HG03066 (cell line): ENCODE results near the gene RIMKLB.

Source experiments
- ATAC-seq: cut with Tn5 transposase; IDR thresholded peaks from one replicate; pipeline ENCODE4 v1.9.1; 2021; ENCODE audit warnings: low read depth; ENCODE audit not compliant: unreplicated experiment

RIMKLB gene, protein sequence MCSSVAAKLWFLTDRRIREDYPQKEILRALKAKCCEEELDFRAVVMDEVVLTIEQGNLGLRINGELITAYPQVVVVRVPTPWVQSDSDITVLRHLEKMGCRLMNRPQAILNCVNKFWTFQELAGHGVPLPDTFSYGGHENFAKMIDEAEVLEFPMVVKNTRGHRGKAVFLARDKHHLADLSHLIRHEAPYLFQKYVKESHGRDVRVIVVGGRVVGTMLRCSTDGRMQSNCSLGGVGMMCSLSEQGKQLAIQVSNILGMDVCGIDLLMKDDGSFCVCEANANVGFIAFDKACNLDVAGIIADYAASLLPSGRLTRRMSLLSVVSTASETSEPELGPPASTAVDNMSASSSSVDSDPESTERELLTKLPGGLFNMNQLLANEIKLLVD

DNA sequence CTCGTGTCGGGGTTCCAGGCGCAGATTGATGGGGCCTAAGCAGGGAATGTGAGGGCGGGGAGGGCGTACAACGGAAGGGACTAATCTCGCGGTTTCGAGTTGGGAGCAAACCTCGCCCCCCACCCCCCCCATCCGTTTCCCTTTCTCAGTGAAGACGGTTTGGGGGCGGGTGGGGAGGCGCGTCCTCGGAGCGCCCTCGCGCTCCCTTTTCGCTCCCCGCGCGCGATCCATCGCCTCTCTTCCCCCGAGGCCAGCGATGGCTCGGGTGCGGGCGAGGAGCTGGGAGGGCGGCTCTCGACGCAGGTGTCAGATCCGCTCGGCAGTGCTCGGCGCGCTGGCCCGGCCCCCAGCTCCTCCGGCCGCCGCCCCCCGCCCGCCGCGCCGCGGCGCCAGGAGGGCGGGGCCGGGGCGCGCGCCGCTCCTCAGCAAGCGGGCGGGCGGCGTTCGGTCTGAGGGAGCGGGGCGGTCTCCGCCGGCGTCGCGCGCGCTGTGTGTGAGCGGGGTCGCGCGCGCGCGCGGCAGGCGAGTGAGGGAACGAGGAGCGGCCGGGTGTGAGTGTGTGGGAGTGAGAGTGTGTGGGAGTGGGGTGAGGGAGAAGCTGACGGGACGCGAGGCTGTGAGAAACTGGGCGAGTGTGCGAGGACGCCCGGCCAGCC lies at the start of gene RIMKLB:
Gene RIMKLB (plus strand): TSS at position 516 of the 656 bp plus-strand sequence. CDS start 15,876 bp downstream, outside the sequence.
- peak; percentile 73 for ATAC-seq

DNA sequence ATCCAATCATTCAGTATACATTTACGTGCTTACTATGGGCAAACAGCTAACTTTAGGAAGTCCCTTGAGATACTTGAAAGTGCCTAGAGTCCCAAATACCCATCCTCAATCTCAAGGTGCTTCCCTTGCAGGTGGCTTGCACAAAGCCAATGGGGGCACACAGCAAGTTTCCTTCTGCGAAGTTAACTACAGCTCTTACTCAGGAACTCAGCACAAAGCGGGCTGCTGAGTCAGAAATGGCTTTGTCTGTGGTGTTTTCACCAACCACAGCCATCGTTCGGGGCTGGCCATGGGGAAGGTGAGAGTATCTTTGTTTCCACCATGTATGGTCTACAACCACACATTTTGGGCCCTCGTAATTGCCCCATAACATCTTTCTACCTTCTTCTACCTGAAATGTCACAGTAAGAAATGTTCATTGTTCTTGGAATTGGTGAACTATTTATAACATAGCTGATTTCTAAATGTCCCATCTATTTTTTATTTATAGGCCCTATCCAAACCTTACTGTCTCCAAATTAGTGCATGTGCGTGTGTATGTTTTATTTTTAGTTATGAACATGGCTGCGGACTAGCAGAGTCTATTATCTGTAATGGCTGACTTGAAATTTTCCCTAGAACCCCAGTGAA lies 49.1 kb upstream of the RIMKLB start:
- peak; percentile 65 for ATAC-seq

DNA sequence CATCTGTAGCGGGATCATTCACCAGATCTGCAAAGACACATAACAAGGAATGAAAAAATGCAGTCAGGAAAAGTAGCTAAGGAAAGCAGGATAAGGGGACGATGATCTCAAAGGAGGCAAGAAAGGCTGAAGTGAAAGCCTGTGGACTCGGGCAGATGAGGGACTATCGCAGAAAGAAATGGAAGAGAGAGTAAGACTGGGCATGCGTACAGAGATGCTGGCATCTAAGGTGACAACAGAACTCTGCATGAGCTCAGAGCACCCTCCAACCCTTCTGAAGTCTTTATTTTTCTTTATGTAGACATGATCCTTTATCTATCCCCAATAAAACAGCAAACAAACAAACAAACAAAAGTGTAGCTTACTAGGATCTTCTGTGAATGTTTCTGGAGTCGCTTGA lies 42.4 kb upstream of the RIMKLB start:
- no peak for ATAC-seq

DNA sequence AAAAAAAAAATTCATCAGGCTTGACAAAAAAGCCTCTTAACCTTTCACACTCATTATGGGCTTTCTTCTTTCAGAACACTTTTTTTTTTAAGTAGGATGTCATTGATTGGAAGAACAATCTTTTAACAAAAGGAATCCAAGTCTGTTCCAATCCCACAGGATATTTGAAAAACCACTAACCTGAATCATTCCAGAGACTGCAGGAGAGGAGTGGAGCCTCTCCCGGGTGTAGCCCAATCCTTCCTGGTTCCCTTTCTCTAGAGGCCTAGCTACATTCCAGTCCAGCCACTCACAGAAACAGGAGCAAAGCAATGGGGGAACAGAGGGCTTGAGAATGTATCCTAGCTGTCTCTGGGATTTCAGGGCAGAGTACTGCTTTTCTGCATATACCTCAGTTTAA lies 39.4 kb upstream of the RIMKLB start:
- ATAC-seq, result no peak

DNA sequence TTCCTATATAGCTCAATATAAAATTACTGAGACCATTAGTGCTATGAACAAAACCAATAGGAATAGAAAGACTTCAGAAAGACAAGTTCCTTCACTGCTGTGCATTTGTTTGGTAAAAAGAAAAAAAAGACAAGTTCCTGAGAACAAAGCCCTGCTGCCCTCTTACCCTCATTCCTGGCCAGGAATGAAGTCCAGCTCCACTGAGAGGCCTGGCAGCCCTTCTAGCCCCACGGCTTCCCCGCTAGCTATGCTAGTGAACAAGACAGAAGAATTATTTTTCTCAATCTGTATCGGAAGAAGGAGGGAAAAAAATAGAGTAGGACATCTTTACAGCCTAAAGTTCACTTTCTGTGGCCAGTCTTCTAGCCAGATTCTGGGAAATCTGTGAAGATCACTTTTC lies 36.8 kb upstream of the RIMKLB start:
- ATAC-seq, result no peak

DNA sequence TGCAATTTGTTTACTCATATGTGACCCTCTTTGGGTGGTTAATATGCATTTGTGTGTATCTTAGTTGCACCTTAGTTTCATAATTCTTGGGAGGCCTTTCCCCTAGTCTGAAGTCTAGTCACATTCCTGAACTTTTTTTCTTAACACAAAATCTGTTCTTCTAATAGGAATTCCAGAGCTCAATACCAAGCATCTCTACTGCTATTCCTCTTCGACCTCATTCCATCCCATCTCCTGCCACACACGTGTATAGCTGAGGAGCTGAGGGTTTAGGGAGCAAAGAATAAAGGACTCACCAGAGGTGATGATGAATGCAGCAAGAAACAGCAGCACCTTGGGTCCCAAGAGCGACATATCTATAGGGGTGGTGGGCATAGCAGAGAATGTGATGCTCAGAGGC lies 36.0 kb upstream of the RIMKLB start:
- ATAC-seq, result no peak

DNA sequence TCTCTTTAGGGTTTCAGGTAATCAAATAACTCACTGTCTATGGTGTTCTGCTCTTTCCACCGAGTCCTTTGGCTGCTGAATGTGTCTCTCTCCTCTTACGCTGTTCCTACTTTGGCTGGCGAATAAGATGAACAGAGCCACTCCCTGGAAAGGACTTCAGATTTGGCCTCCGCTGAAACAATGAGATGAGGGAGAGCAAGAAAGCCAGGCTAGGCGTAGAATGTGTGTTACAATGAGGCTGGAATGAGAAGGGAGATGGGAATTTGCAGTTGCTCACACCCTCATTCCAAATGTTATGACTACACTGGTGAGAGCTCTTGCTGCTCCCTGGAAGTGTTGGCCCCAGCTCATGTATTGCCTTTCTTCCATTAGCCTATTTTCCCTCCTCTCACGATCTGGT lies 35.2 kb upstream of the RIMKLB start, which contains the start of gene MFAP5:
Gene MFAP5 (minus strand): TSS at position 234 of the 400 bp plus-strand sequence. CDS start 722 bp downstream, outside the sequence.
- ATAC-seq, result no peak

DNA sequence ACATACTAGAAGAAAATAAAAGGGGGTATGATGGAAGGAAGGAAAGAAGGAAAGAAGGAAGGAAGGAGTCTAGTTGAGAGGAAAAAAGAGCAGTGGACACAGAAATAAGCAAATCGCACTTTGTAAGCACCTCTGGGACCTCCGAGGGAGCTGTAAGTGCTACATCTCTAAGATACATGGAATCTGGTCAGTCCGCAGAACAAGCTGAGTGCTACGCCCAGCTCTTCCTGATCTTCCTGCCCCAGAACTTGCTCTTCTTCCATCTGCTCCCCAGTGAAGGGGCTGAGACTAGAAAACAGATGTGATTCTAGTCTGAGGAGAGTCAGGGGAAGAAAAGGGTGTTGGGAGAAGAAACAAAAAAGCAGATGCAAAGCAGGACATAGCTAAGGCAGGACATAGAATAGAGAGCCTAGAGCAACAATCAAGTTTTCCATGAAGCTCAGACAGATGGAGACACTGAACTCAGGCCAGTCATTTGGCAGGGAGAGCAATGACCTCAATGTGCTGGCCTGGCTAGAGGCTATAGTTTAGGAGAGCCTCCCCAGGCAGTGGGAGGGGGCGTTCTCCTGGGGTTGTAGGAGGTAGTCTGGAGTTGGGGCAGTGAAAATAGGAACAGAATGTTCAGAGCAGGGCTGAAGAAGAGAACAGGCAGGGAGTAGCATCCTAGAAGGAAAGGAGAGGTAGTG lies 33.4 kb upstream of the RIMKLB start:
- ATAC-seq, result no peak

DNA sequence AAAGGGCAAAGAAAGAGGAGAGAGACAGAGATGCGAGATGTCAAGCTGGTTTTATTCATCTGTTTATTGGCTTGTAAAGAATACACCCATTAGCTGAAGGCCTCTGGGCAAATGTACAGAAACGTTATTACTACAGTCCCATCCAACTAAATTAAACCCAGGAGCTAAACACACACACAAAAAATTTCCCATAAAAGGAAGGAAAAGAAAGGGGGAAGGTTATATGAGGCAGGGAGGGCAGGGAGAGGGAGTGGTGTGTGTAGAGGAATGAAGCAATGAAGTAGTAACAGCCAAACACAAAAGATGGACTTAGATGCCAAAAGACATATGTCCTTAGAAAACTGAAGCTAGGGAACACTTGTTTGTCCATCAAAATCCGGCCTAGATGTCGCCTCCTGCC lies 32.0 kb upstream of the RIMKLB start:
- ATAC-seq, result no peak

DNA sequence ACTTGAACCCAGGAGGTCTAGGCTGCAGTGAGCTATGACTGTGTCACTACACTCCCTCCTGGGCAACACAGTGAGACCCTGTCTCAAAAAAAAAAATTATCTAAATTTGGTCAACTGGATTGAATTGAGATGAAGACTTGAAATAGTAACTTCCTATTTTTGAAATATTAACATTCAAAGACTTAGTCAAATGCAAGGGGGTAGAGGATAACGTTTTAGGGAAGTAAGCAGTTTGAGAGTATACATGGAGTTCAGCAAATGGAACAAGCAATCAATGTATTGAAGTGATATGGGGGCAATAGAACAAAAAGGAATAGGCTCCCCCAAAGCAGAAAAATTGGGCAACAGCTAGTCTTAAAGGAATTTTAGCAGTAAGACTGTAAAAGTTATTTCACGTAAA lies 30.5 kb upstream of the RIMKLB start:
- ATAC-seq, result no peak

DNA sequence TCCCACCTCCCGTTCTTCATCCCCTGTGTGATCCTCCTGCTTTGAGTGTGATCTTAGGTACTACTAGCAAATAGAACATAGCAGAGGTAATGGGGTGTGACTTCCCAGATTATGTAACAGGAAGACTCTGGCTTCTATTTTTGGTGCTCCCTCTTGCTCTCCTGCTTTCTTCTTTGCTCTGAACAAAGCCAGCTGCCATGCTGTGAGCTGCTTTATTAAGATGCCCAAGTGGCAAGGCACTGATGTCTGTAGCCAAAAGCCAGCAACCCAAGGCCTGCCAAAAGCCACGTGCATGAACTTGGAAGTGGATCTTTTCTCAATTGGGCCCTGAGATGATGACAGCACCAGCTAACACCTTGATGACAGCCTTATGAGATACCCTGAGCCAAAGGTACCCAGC lies 29.4 kb upstream of the RIMKLB start:
- no peak for ATAC-seq

DNA sequence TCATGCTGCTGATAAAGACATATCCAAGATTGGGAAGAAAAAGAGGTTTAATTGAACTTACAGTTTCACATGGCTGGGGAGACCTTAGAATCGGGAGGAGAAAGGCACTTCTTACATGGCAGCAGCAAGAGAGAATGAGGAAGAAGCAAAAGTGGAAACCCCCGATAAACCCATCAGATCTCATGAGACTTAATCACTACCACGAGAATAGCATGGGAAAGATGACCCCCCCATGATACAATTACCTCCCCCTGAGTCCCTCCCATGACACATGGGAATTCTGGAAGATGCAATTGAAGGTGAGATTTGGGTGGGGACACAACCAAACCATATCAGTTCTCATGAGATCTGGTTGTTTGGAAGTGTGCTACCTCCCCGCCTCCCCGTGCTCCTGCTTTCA lies 25.4 kb upstream of the RIMKLB start:
- ATAC-seq, result no peak

DNA sequence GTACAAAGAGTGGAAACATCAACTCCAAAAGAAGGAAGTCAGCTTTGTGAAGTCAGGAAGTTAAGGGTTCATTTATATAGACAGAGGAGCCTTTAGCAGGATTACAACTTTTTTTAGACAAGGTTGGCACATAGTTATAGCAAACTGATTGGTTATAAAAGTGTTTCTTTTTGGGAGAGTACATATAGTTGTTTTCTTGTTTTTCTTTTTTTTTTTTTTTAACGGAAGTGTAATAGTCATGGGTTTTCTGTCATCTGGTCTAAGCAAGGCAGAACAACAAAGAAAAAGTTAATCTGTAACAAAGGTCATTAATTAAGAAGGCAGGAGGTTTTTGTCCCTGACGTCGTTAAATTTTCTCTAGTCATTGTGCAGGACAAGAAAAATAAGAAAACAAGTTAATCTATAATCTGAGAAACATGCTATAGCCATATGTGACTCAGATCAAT lies 22.2 kb upstream of the RIMKLB start:
- no peak for ATAC-seq

DNA sequence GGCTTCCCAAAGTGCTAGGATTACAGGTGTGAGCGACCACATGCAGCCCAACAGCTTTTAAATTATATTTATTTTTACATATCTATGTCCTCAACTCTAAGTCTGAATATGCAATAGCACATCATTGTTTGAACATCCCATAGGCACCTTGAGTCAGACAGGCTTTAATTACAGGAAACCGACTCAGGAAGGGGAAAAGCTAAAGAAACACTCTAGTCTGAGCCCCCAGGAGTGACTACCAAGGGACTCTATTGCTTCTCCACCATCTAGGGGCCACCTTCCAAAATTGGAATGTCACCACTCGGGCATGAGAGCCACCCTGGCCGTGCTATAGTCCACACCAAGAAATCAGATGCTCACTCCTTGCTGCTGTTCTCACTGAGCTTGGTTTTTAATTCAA lies 21.1 kb upstream of the RIMKLB start:
- no peak for ATAC-seq

DNA sequence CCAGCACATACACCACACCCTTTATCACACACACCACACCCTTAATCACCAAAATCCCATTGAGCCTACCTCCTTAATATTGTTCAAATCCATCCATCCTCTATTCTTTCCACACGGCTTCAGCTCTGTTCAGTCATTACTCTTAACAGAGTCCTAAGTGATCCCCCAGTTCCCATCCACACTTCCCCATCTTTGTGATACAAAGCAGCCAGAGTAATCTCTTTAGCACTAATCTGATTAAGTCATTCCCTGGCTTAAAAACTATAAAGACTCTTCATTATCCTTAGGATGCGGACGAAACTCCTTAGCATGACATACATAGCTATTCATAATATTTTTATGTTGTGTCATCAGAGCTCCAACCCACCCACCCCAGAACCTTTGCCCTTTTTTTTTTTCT lies 20.4 kb upstream of the RIMKLB start:
- no peak for ATAC-seq

DNA sequence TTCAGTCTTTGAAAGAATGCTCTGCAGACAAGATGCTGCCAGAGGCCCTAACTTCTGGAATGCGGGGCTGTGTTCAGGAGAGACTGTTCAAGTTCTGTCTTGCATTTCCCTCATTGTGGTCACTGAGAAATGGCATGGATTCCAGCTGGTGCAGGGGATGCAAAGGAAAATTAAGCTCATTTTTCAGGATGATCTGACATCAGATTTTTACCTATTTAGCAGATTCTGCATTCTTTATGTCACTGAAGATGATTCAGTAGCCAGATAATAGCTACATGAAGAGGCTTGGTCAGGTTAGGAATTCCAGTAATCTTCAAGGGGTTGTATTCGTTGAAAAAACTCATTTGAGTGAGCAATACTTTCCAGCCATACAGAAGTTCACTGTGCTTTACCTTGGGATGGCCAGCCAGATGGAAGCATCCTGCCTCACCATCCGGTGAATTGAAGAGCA lies 19.1 kb upstream of the RIMKLB start:
- no peak for ATAC-seq

DNA sequence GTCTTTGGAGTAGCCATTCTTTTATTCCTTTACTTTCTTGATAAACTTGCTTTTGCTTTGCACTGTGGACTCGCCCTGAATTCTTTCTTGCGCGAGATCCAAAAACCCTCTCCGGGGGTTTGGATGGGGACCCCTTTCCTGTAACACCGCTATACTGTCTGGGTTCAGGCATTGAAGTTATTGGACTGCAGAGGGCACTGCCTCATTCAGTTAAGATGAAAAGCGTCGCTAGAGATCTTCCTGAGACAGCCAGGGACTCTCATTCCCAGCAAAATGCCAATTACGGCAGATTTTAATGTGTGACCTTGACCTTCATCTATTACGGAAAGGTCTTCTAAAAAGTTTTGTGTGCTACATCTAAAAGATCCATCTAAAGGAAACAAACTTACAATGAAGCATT lies 17.3 kb upstream of the RIMKLB start:
- ATAC-seq, result no peak

DNA sequence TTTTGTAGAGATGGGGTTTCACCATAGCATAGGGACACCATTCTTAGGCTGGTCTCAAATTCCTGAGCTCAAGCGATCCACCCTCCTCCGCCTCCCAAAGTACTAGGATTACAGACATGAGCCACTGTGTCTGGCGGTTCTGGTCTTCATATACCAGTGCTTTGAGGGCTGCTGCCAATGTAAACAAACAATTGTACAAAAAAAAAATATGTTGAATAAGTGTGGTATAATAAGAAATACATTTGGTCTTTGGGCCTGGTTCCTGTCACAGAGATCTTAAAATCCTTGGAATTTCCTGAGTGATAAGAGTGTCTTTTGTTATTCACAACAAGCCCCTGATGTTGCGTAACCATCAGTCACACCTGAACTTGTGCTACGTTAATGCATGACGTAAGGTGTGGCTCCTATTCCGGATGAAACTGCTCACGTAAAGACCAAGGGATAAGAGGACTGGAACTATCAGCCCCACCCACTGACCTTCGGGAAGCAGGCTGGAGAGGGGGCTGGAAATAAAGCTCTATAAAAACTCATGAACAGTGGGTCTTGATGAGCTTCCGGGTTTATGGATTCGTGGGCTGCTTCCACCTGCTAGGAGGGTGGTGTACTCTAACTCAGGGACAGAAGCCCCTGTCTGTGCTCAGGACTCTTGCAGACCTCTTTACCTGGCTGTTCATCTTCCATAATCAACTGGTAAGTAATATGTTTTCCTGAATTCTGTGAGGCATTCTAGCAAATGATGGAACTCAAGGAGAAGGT lies 16.5 kb upstream of the RIMKLB start:
- no peak for ATAC-seq

DNA sequence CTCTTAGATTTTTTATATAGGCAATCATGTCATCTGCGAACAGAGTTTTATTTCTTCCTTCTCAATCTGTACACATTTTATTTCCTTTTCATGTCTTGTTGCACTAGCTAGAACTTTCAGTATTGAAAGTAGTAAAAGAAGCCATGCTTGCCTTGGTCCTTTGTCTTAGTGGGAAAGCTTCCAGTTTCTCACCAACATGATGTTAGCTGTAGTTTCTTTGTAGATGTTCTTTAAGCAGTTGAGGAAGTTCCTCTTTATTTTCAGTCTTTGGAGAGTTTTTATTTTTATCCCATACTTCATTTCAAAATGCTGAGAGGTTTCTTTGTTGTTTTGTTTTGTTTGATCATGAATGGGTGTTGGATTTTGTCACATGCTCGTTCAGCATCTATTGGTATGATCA lies 12.7 kb upstream of the RIMKLB start:
- no peak for ATAC-seq
